Measurements from ENCODE around the gene ZBTB22.

The ZBTB22 gene

DNA sequence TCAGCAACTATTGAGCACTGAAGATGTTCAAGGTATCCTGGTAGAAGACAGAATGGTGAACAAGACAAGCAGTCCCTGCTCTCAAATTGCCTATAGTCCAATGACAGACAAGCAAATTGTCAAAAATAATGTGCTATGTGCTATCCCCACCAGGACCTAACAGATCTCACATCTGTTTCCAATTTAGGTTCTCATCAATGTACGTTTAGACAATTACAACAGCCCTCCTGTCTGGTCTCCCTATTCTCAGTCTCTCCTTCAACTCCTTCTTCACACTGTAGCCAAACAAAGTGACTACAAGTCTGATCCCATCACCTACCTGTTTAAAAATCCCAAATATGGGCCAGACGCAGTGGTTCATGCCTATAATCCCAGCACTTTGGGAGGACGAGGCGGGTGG lies 11.2 kb downstream of the ZBTB22 start:
- TF ChIP-seq, protein P1, sequence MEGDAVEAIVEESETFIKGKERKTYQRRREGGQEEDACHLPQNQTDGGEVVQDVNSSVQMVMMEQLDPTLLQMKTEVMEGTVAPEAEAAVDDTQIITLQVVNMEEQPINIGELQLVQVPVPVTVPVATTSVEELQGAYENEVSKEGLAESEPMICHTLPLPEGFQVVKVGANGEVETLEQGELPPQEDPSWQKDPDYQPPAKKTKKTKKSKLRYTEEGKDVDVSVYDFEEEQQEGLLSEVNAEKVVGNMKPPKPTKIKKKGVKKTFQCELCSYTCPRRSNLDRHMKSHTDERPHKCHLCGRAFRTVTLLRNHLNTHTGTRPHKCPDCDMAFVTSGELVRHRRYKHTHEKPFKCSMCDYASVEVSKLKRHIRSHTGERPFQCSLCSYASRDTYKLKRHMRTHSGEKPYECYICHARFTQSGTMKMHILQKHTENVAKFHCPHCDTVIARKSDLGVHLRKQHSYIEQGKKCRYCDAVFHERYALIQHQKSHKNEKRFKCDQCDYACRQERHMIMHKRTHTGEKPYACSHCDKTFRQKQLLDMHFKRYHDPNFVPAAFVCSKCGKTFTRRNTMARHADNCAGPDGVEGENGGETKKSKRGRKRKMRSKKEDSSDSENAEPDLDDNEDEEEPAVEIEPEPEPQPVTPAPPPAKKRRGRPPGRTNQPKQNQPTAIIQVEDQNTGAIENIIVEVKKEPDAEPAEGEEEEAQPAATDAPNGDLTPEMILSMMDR (IDR thresholded peaks at IDR 0.05; ENCODE audit: borderline replicate concordance, insufficient read depth, low read depth, low read length): no peak
- no peak overlapping the region for H3K4me3 ChIP-seq (ENCODE audit: low read depth, low read length)

DNA sequence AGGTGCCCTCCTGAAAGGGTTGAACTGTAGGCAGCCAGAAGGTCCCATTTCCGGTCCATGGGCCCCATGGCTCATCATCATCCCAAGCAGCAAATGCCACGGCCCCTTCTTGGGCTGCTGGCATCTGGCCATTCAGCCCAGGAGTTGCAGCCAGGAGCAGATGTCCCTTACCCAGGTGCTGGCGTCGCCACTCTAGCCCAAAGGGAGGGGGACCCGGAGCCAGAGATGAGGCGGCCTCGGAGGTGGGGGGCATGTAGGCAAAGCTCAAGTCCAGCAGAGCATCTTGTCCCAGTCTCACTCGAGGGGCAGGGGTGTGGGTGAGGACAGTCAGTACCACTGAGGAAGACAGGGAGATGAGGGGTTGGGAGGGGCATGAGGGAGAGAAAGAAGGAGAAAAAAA lies 12.5 kb downstream of the ZBTB22 start:
- TF ChIP-seq, protein P1 (IDR thresholded peaks at IDR 0.05; ENCODE audit: borderline replicate concordance, insufficient read depth, low read depth, low read length): no peak
- no peak overlapping the region for H3K4me3 ChIP-seq (ENCODE audit: low read depth, low read length)

DNA sequence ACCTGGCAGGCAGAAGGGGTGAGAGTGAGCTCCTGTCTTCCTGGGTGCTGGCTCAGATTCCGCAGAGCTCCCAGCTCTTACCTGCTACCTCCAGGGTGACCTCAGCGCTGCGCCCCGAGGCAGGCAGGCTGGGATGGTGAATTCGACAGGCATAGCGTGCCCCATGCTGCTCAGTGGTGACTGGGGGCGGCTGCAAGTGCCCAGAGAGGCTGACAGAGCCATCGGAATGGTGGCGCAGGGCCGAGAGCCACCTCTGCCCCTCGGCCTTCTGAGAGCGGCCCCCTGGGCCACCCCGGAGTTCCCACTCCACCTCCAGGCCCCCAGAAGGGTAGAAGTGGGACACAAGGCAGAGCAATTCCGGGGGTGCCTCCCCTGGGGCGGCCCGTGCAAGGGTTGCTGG lies 13.3 kb downstream of the ZBTB22 start:
- H3K4me3 ChIP-seq (ENCODE audit: low read depth, low read length): no peak overlapping the region
- TF ChIP-seq, protein P1 (IDR thresholded peaks at IDR 0.05; ENCODE audit: borderline replicate concordance, insufficient read depth, low read depth, low read length): no peak

DNA sequence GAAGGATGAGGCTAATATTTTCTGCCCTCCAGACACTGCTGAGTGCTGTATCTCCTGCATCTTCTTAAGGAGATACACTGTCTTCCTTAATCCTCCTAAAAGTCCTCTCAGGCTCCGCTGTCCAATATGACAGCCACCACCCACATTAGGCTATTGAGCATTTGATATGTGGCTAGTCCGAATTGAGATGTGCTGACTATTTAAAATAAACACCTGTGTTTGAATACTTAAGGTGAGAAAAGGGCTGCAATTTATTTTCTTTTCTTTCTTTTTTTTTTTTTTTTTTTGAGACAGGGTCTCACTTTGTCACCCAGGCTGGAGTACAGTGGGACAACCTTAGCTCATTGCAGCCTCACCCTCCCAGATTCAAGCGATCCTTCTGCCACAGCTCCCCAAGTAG lies 15.7 kb downstream of the ZBTB22 start:
- H3K4me3 ChIP-seq (ENCODE audit: low read depth, low read length): no peak overlapping the region
- TF ChIP-seq, protein P1 (IDR thresholded peaks at IDR 0.05; ENCODE audit: borderline replicate concordance, insufficient read depth, low read depth, low read length): no peak

DNA sequence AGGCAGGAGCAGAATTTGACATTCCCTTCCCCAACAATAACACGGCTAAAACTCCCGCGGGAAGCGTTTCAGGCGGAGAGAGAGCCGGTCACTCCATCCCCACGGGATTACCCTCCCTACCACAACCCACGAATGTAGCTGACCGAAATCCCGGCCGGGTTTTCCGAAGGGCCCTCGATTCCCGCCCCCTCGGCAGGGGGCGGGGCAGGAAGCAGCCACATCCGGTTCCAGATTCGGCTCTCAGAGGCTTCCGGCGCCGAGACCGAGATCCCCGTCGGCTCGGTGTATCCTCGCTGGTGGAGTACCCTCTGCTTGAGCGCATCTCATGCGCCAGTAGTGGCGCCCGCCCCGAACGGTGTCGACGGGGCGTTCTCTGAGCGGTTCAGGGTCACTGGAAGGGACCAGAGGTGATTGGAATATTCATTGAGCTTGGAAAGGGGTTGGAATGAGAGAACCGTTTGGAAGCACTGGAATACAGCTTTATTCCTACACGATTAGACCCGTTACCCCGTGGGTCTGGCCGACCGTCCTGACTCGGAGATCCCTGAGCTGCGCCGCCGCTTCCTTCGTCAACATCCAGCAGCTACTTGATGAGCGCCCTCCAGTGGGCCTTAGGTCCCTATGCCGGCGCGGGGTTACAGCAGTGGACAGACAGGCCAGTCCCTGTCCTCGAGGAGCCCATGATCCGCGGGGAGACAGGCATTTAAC lies 18.2 kb downstream of the ZBTB22 start:
- TF ChIP-seq, protein P1 (IDR thresholded peaks at IDR 0.05; ENCODE audit: borderline replicate concordance, insufficient read depth, low read depth, low read length): peak; percentile 70
- peak overlapping the region; percentile 62 for H3K4me3 ChIP-seq (ENCODE audit: low read depth, low read length)

DNA sequence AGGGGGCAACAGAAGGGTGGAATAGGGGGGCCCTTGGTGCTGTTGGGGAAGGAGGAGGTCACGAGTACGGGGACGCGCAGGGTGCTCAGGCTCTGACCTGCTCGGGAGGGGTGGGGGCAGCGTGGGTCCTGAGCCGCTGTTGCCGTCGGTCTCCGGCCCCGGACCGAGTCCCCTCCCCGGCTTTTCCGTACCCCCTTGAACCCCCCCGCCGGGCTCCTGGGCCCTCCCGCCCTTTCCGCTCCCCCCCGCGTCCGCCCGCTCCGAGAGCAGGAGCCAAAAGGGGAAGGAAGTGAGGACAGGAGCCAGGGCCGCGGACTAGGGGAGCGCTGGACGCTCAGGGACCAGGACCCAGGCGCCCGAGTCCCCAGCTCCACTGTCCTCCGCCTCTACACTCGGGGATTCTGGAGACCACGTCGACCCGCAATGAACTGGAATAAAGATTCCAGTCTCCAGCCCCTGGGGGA lies 18.7 kb downstream of the ZBTB22 start, which contains the start of gene RGL2:
Gene RGL2 (minus strand): TSS at position 170 of the 464 bp plus-strand sequence. CDS start 332 bp downstream, outside the sequence.
- TF ChIP-seq, protein P1 (IDR thresholded peaks at IDR 0.05; ENCODE audit: borderline replicate concordance, insufficient read depth, low read depth, low read length): no peak
- H3K4me3 ChIP-seq (ENCODE audit: low read depth, low read length): peak within 1 kb of the TSS; percentile 62
